ENCODE data around the gene AFF3.

DNA sequence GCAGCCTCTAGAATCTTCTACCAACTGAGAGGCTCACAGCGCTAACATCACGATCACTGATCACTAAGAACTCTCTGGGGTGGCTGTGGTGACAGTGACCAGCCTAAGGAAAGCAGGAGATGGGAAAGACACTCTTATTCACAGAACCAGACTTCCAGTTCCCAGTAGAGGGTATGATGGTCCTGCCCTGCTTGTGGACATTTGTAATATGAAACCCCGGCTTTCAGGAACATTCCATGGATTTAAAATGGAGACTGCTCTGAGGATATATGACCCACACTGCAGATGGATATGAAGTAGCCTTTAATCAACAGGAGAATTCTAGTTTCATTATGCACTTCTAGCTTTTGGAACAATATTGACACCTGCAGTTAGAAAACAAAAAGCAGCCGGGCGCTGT, 131.8 kb downstream of the AFF3 start:
- TF ChIP-seq, protein P1, sequence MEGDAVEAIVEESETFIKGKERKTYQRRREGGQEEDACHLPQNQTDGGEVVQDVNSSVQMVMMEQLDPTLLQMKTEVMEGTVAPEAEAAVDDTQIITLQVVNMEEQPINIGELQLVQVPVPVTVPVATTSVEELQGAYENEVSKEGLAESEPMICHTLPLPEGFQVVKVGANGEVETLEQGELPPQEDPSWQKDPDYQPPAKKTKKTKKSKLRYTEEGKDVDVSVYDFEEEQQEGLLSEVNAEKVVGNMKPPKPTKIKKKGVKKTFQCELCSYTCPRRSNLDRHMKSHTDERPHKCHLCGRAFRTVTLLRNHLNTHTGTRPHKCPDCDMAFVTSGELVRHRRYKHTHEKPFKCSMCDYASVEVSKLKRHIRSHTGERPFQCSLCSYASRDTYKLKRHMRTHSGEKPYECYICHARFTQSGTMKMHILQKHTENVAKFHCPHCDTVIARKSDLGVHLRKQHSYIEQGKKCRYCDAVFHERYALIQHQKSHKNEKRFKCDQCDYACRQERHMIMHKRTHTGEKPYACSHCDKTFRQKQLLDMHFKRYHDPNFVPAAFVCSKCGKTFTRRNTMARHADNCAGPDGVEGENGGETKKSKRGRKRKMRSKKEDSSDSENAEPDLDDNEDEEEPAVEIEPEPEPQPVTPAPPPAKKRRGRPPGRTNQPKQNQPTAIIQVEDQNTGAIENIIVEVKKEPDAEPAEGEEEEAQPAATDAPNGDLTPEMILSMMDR (IDR thresholded peaks at IDR 0.05; ENCODE audit: low read depth, low read length), result no peak
- no peak for TF ChIP-seq EZH2phosphoT487 (IDR thresholded peaks at IDR 0.05; ENCODE audit: low read depth)
